GM23338 (cell line): Measurements from ENCODE around the gene GLUL. TPM values are rescaled to one million over a fixed set of nuclear protein-coding genes. Genes with fewer than 3 reads are reported as not detected.

Experiments
- ATAC-seq: fragments of 200-7000 bp; cut with Tn5 transposase; 3 replicates; pipeline ENCODE4 v1.9.1; 2020
- DNase-seq: peaks from one replicate; pipeline ENCODE4 v3.0.0-alpha.2; 2015; ENCODE audit warnings: low spot score
- H2AFZ ChIP-seq: fragments of 200-600 bp; sonication (generic); 2 replicates; pipeline ENCODE4 v1.8.0; 2016; ENCODE audit warnings: antibody characterized with exemption, mild to moderate bottlenecking, moderate library complexity
- H3F3A ChIP-seq: fragments of 200-600 bp; sonication (generic); replicated peaks from 2 replicates; pipeline ENCODE4 v1.8.0; 2017; ENCODE audit warnings: antibody characterized with exemption, mixed run types, low read depth
- H3K27ac ChIP-seq: fragments of 200-600 bp; sonication (generic); 2 replicates; pipeline ENCODE4 v1.6.1; 2016; ENCODE audit warnings: low read depth
- H3K27me3 ChIP-seq: fragments of 200-600 bp; sonication (generic); 2 replicates; pipeline ENCODE4 v1.8.0; 2016; ENCODE audit warnings: mild to moderate bottlenecking, mixed run types, moderate library complexity; ENCODE audit not compliant: insufficient read depth
- H3K36me3 ChIP-seq: fragments of 200-600 bp; sonication (generic); 2 replicates; pipeline ENCODE4 v1.8.0; 2016; ENCODE audit warnings: mild to moderate bottlenecking; ENCODE audit not compliant: insufficient read depth
- H3K4me1 ChIP-seq: fragments of 200-600 bp; sonication (generic); 2 replicates; pipeline ENCODE4 v1.8.0; 2016; ENCODE audit warnings: mild to moderate bottlenecking, moderate library complexity; ENCODE audit not compliant: insufficient read depth
- H3K4me2 ChIP-seq: fragments of 200-600 bp; sonication (generic); 2 replicates; pipeline ENCODE4 v1.7.1; 2017; ENCODE audit warnings: mixed run types
- H3K4me3 ChIP-seq: fragments of 200-600 bp; sonication (generic); 2 replicates; pipeline ENCODE4 v1.6.1; 2016; ENCODE audit warnings: mixed run types
- H3K79me2 ChIP-seq: fragments of 200-600 bp; sonication (generic); replicated peaks from 2 replicates; pipeline ENCODE4 v1.8.0; 2017; ENCODE audit warnings: mild to moderate bottlenecking; ENCODE audit not compliant: insufficient read depth
- H3K9me2 ChIP-seq: fragments of 200-600 bp; sonication (generic); 2 replicates; pipeline ENCODE4 v1.8.0; 2017; ENCODE audit not compliant: insufficient read depth
- H4K20me1 ChIP-seq: fragments of 200-600 bp; sonication (generic); replicated peaks from 2 replicates; pipeline ENCODE4 v1.8.0; 2017; ENCODE audit warnings: mild to moderate bottlenecking; ENCODE audit not compliant: insufficient read depth
- H3K27ac Mint-ChIP-seq: 2 replicates; pipeline ENCODE4 v1.8.0; 2020; ENCODE audit warnings: inconsistent platforms, mild to moderate bottlenecking, moderate library complexity, mixed read lengths
- H3K27me3 Mint-ChIP-seq: 3 replicates; pipeline ENCODE4 v1.8.0; 2022; ENCODE audit warnings: low read depth, mild to moderate bottlenecking, moderate library complexity, mixed read lengths, inconsistent platforms; ENCODE audit not compliant: insufficient read depth, poor library complexity
- H3K36me3 Mint-ChIP-seq: 3 replicates; pipeline ENCODE4 v1.8.0; 2021; ENCODE audit warnings: low read depth, mild to moderate bottlenecking, inconsistent platforms, moderate library complexity, mixed read lengths
- H3K4me1 Mint-ChIP-seq: 3 replicates; pipeline ENCODE4 v1.8.0; 2020; ENCODE audit warnings: mild to moderate bottlenecking, inconsistent platforms, mixed read lengths
- H3K4me3 Mint-ChIP-seq: 3 replicates; pipeline ENCODE4 v1.8.0; 2021; ENCODE audit warnings: moderate library complexity, mild to moderate bottlenecking, inconsistent platforms, mixed read lengths
- H3K9me3 Mint-ChIP-seq: 3 replicates; pipeline ENCODE4 v1.8.0; 2020; ENCODE audit warnings: moderate library complexity, mild to moderate bottlenecking, inconsistent platforms, mixed read lengths
- NANOG ChIP-seq: IDR thresholded peaks from 2 replicates; pipeline ENCODE4 v1.6.1; 2016; ENCODE audit warnings: antibody characterized with exemption, borderline replicate concordance
- STAT1 ChIP-seq: IDR thresholded peaks from one replicate; pipeline ENCODE4 v1.6.1; 2016; ENCODE audit warnings: antibody characterized with exemption; ENCODE audit not compliant: unreplicated experiment
- ZNF114 ChIP-seq: fragments of 250-450 bp; sonication (Bioruptor Pico); IDR thresholded peaks from 2 replicates; pipeline ENCODE4 v1.5.0; 2020; ENCODE audit warnings: mild to moderate bottlenecking, moderate library complexity
- polyA plus RNA-seq: library from polyadenylated mRNA; unstranded; fragments of >200 nt; fragmentation: Nextera tagmentation; extraction: Ambion mirVana; gene quantifications from 2 replicates; pipeline ENCODE4 v1.2.1, GENCODE V29; 2016
- total RNA-seq: library from RNA; depleted of rRNA; stranded (reverse); fragments of >200 nt; shearing (Covaris generic); gene quantifications from 2 replicates; pipeline ENCODE4 v1.2.3, GENCODE V29; 2014
- TF ChIP-seq, protein P1 (sequence below): fragments of 250-450 bp; sonication (Bioruptor Pico); IDR thresholded peaks from 2 replicates; pipeline ENCODE4 v1.5.0; 2020; ENCODE audit warnings: mild to moderate bottlenecking, moderate library complexity
- TF ChIP-seq, protein P2 (sequence below): IDR thresholded peaks from 2 replicates; pipeline ENCODE4 v1.6.1; 2016; ENCODE audit warnings: antibody characterized with exemption
- TF ChIP-seq, protein P3 (sequence below), 2 experiments: fragments of 200-600 bp in 1 of 2; sonication (generic) in 1 of 2; conservative IDR thresholded peaks; 2 replicates each; pipeline versions ENCODE4 v1.5.1 to v1.6.1; 2016 to 2017; ENCODE audit warnings: antibody characterized with exemption in 2 of 2, low read depth in 2 of 2, mild to moderate bottlenecking in 2 of 2, moderate library complexity in 1 of 2

Gene GLUL
- total and polyA plus RNA-seq, 2 experiments from 2014 or later, result 254 to 356 TPM

DNA sequence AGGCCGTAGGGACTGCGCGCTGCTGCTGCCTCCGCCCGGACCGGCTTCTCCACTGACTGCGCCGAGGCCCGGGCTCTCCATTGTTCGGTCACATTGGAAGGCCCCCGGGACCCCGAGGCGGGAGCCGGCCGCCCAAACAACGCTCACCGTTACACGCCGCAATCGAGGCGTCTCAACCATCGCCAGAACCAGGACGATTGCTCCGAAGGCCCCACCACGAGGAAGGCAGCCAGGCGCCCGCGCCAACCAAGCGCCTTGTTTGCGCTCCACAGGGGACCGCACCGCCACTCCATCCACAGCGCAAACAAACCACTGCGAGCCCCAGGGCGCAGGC is 595 bp downstream of the GLUL start (continued):
- TF ChIP-seq, protein P1, sequence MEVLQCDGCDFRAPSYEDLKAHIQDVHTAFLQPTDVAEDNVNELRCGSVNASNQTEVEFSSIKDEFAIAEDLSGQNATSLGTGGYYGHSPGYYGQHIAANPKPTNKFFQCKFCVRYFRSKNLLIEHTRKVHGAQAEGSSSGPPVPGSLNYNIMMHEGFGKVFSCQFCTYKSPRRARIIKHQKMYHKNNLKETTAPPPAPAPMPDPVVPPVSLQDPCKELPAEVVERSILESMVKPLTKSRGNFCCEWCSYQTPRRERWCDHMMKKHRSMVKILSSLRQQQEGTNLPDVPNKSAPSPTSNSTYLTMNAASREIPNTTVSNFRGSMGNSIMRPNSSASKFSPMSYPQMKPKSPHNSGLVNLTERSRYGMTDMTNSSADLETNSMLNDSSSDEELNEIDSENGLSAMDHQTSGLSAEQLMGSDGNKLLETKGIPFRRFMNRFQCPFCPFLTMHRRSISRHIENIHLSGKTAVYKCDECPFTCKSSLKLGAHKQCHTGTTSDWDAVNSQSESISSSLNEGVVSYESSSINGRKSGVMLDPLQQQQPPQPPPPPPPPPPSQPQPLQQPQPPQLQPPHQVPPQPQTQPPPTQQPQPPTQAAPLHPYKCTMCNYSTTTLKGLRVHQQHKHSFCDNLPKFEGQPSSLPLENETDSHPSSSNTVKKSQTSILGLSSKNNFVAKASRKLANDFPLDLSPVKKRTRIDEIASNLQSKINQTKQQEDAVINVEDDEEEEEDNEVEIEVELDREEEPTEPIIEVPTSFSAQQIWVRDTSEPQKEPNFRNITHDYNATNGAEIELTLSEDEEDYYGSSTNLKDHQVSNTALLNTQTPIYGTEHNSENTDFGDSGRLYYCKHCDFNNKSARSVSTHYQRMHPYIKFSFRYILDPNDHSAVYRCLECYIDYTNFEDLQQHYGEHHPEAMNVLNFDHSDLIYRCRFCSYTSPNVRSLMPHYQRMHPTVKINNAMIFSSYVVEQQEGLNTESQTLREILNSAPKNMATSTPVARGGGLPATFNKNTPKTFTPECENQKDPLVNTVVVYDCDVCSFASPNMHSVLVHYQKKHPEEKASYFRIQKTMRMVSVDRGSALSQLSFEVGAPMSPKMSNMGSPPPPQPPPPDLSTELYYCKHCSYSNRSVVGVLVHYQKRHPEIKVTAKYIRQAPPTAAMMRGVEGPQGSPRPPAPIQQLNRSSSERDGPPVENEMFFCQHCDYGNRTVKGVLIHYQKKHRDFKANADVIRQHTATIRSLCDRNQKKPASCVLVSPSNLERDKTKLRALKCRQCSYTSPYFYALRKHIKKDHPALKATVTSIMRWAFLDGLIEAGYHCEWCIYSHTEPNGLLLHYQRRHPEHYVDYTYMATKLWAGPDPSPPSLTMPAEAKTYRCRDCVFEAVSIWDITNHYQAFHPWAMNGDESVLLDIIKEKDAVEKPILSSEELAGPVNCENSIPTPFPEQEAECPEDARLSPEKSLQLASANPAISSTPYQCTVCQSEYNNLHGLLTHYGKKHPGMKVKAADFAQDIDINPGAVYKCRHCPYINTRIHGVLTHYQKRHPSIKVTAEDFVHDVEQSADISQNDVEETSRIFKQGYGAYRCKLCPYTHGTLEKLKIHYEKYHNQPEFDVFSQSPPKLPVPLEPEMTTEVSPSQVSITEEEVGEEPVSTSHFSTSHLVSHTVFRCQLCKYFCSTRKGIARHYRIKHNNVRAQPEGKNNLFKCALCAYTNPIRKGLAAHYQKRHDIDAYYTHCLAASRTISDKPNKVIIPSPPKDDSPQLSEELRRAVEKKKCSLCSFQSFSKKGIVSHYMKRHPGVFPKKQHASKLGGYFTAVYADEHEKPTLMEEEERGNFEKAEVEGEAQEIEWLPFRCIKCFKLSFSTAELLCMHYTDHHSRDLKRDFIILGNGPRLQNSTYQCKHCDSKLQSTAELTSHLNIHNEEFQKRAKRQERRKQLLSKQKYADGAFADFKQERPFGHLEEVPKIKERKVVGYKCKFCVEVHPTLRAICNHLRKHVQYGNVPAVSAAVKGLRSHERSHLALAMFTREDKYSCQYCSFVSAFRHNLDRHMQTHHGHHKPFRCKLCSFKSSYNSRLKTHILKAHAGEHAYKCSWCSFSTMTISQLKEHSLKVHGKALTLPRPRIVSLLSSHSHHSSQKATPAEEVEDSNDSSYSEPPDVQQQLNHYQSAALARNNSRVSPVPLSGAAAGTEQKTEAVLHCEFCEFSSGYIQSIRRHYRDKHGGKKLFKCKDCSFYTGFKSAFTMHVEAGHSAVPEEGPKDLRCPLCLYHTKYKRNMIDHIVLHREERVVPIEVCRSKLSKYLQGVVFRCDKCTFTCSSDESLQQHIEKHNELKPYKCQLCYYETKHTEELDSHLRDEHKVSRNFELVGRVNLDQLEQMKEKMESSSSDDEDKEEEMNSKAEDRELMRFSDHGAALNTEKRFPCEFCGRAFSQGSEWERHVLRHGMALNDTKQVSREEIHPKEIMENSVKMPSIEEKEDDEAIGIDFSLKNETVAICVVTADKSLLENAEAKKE (CRISPR knock-in tag), result no peak
- no peak for TF ChIP-seq STAT1

DNA sequence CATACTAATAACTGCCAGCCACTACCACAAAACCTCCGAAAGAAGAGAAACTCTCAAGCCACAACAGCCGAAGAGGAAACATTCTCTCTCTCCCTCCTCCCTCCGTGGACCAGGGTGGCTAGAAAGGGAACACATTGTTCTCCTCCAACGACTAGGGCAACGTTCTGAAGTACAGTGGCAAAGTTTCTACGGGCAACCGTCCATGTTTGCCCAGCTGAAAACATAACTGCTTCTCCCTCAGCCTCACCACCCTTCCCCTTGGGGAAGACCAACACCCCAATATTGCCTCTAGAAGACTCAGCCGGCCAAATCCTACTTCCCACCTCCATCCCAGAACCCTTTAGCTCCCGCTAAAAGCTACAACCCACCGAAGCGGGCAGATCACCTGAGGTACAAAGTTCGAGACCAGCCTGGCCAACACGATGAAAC is 2.0 kb downstream of the GLUL start:
- Histone ChIP-seq H3K4me2 (peak overlapping the region; percentile 99), H3K27ac (0 out of 2 replicates have a peak overlapping the region, but pooled peaks have one; percentile 33), H3K36me3 (peaks cover 47% of the 10 kb centered on the region), H3K4me3 (peak overlapping the region; percentile 97), H3F3A (peaks cover 26% of the 10 kb centered on the region), H3K79me2 (peaks cover 75% of the 10 kb centered on the region), H4K20me1 (peaks cover 56% of the 10 kb centered on the region), H3K9me2 (no peaks in the 10 kb centered on the region), H3K27me3 (no peaks in the 10 kb centered on the region), H2AFZ (no peak overlapping the region), H3K4me1 (peaks cover 27% of the 10 kb centered on the region)
- Mint-ChIP-seq H3K36me3 (peaks cover 64% of the 10 kb centered on the region), H3K4me3 (peak overlapping the region; percentile 96), H3K27ac (peak overlapping the region; percentile 93), H3K27me3 (peaks cover 14% of the 10 kb centered on the region), H3K9me3 (no peaks in the 10 kb centered on the region; the same call in 2 of the 3 replicates), H3K4me1 (peaks cover 26% of the 10 kb centered on the region; the same call in 2 of the 3 replicates)
- DNase-seq (no peak), ATAC-seq (no peak)
- TF ChIP-seq, protein P2, sequence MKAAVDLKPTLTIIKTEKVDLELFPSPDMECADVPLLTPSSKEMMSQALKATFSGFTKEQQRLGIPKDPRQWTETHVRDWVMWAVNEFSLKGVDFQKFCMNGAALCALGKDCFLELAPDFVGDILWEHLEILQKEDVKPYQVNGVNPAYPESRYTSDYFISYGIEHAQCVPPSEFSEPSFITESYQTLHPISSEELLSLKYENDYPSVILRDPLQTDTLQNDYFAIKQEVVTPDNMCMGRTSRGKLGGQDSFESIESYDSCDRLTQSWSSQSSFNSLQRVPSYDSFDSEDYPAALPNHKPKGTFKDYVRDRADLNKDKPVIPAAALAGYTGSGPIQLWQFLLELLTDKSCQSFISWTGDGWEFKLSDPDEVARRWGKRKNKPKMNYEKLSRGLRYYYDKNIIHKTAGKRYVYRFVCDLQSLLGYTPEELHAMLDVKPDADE, result no peak
- TF ChIP-seq ZNF114 (CRISPR knock-in tag) (no peak), NANOG (no peak)
- TF ChIP-seq, protein P3, sequence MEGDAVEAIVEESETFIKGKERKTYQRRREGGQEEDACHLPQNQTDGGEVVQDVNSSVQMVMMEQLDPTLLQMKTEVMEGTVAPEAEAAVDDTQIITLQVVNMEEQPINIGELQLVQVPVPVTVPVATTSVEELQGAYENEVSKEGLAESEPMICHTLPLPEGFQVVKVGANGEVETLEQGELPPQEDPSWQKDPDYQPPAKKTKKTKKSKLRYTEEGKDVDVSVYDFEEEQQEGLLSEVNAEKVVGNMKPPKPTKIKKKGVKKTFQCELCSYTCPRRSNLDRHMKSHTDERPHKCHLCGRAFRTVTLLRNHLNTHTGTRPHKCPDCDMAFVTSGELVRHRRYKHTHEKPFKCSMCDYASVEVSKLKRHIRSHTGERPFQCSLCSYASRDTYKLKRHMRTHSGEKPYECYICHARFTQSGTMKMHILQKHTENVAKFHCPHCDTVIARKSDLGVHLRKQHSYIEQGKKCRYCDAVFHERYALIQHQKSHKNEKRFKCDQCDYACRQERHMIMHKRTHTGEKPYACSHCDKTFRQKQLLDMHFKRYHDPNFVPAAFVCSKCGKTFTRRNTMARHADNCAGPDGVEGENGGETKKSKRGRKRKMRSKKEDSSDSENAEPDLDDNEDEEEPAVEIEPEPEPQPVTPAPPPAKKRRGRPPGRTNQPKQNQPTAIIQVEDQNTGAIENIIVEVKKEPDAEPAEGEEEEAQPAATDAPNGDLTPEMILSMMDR (conservative IDR thresholded peaks at IDR 0.05; ENCODE audit: low read depth in 2 of 2), result no peak
- TF ChIP-seq, protein P1 (CRISPR knock-in tag), result no peak
